NCI-H128 (cell line): ENCODE data around the gene TTC3.
"Not testable (repeated sequence)": the region's sequence is repeated elsewhere in the genome, so short reads cannot be mapped to it uniquely, and the experiment has no call there.

ENCODE experiments used
- DNase-seq: peaks from one replicate; lab custom pipeline; 2025; ENCODE audit not compliant: unreplicated experiment; lab: John Stamatoyannopoulos, UW

TTC3 gene, protein sequence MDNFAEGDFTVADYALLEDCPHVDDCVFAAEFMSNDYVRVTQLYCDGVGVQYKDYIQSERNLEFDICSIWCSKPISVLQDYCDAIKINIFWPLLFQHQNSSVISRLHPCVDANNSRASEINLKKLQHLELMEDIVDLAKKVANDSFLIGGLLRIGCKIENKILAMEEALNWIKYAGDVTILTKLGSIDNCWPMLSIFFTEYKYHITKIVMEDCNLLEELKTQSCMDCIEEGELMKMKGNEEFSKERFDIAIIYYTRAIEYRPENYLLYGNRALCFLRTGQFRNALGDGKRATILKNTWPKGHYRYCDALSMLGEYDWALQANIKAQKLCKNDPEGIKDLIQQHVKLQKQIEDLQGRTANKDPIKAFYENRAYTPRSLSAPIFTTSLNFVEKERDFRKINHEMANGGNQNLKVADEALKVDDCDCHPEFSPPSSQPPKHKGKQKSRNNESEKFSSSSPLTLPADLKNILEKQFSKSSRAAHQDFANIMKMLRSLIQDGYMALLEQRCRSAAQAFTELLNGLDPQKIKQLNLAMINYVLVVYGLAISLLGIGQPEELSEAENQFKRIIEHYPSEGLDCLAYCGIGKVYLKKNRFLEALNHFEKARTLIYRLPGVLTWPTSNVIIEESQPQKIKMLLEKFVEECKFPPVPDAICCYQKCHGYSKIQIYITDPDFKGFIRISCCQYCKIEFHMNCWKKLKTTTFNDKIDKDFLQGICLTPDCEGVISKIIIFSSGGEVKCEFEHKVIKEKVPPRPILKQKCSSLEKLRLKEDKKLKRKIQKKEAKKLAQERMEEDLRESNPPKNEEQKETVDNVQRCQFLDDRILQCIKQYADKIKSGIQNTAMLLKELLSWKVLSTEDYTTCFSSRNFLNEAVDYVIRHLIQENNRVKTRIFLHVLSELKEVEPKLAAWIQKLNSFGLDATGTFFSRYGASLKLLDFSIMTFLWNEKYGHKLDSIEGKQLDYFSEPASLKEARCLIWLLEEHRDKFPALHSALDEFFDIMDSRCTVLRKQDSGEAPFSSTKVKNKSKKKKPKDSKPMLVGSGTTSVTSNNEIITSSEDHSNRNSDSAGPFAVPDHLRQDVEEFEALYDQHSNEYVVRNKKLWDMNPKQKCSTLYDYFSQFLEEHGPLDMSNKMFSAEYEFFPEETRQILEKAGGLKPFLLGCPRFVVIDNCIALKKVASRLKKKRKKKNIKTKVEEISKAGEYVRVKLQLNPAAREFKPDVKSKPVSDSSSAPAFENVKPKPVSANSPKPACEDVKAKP (N-terminal part only)

DNA sequence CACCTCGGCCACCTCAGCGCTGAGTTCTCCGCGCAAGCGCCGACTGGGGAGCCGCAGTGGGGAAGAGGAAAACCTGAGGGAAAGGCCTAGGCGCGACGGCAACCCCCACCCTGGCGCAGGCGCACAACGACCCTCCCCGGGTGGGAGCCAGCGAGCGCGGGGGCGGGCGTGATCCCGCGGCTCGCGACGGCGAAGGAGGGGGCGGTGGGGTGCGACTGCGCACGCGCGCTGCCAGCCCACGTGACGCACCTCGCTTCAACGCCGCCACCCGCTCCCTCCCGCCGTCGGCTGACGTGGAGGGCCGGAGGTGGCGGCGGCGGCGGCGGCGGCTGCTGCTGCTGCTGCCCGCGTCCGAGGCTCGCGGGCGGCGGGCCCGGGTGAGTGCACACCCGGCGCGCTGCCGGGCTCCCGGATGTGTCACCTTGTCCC is at the start of gene TTC3, which contains the start of gene PIGP:
TTC3 (plus strand) TSS at position 267 of the 429 bp plus-strand sequence. CDS start 14,004 bp downstream, outside the sequence.
PIGP (minus strand) TSS at position 84 of the 429 bp plus-strand sequence. CDS start 556 bp downstream, outside the sequence.
- DNase-seq, result peak; percentile 94

DNA sequence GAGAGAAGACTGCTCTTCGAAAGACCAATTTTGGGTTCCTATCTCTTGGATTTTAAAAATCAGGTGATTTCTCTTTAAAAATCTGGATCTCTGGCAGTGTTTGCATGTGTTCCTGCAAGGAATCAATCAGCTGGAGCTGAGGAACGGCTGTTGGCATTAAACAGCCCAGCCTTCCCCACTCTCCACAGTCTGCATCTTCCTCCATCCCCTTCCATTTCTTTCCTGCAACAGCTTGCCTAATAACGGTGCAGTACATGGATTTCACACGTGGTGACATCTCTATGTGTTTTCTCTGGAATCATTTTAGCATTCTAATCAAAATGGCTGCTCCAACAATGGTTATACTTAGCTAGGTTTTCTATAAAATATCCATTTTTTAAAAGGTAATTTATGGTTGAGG is 46.6 kb upstream of the TTC3 start:
- DNase-seq, result no peak

DNA sequence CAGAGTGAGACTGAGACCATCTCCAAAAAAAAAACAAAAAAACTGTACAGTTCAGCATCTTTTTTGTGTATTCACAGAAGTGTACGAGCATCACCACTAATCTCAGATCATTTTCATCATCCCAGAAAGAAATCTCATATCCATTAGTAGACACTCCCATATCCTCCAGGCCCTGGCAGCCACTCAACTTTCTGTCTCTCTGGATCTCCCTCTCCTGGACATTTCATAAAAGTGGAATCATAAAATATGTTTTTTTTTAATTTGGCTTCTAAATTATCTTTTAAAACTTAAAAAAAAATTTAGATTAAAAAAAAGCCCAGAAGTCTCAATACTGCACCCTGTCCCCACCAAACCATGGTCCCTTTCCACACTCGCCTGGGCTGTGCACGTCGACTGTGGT is 44.5 kb upstream of the TTC3 start:
- DNase-seq, result no peak

GRCh38 chr21:37030864-37031263 is 42.2 kb upstream of the TTC3 start:
- no peak for DNase-seq

GRCh38 chr21:37032293-37032692 is 40.8 kb upstream of the TTC3 start:
- DNase-seq, result no peak

- DNase-seq, result no peak
These were observed 40.1 kb upstream of the TTC3 start for GRCh38 chr21:37032877-37033471.

DNA sequence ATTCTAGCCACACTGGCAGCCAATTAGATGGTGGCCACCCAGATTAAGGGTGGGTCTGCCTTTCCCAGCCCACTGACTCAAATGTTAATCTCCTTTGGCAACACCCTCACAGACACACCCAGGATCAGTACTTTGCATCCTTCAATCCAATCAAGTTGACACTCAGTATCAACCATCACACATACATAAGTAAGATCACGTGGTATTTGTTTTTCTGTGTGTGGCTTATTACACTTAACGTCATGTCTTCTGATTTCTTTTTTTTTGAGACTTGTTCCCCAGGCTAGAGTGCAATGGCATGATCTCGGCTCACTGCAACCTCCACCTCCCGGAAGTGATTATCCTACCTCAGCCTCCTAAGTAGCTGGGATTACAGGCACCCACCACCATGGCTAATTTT is 38.7 kb upstream of the TTC3 start:
- DNase-seq, result not testable (repeated sequence)

GRCh38 chr21:37036177-37036576 is 36.9 kb upstream of the TTC3 start:
- DNase-seq, result no peak

DNA sequence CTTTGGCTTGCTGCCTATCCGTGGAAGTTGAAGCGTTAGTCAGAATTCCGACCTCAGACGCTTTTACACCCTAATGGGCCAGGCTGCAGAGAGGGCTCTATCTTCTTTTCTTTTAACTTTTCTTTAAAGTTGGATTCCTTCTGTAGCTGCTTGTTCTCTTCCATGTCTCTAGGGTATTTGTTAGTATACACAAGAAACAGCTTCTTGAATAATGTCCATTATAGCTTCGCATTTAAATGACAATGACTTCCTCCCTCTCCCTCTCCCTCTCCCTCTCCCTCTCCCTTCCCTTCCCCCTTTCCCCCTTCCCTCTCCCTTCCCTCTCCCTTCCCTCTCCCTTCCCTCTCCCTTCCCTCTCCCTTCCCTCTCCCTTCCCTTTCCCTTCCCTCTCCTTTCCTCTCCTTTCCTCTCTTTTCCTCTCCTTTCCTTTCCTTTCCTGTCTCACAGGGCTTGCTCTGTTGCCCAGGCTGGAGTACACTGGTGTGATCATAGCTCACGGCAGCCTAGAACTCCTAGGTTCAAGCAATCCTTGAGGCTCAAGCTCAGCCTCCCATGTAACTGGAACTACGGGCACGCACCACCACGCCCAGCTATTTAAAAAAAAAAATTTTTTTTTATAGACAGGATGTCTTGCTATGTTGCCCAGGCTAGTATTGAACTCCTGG is 33.5 kb upstream of the TTC3 start:
- DNase-seq, result no peak

DNA sequence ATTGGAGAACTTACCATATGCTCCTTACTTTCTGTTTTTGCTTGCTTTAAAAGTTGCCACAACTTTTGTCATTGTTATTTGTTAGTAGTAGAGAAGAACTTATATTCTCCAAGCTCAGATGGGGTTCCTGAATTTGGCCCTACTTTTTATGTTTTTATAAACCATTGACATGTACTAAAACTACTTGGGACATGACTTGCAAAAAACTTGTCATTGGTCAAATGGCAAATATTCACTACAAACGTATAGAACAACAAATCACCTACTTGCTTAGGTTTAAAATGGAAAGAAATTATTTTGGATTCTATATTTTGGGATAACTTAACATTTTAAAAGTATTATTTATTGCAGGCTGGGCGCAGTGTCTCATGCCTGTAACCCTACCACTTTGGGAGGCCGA is 32.8 kb upstream of the TTC3 start:
- DNase-seq, result no peak

DNA sequence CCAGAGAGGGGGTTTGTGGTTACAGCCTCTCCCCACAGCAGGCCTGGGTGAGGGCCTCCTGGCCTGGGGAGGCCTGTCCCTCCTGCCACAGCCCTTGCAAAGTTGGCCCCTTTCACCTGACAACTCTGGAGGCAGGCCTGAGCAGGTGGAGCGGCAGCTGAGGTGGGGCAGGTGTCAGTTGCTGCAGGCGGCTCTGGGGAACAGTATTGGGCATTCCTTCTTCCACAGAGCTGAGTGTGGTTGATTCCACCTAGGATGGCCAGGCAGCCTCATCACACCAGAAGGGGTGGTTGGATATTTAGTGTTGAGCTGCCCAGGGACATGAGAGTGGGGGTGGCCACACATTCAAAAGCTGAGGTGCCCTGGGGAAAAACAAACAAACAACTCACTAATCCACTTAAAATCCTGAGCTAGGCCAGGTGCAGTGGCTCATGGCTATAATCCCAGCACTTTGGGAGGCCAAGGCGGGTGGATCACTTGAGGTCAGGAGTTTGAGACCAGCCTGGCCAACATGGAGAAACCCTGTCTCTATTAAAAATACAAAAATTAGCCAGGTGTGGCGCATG is 31.3 kb upstream of the TTC3 start:
- no peak for DNase-seq

- no peak for DNase-seq
These were observed 29.2 kb upstream of the TTC3 start for GRCh38 chr21:37043818-37044217.

- DNase-seq, result no peak
These were observed 28.4 kb upstream of the TTC3 start for GRCh38 chr21:37044643-37045042.

GRCh38 chr21:37045149-37045548 is 27.9 kb upstream of the TTC3 start:
- no peak for DNase-seq

GRCh38 chr21:37045556-37045955 is 27.5 kb upstream of the TTC3 start:
- no peak for DNase-seq

GRCh38 chr21:37047079-37047478 is 26.0 kb upstream of the TTC3 start:
- DNase-seq, result no peak

- DNase-seq, result not testable (repeated sequence)
These were observed 23.3 kb upstream of the TTC3 start for GRCh38 chr21:37049741-37050140.

DNA sequence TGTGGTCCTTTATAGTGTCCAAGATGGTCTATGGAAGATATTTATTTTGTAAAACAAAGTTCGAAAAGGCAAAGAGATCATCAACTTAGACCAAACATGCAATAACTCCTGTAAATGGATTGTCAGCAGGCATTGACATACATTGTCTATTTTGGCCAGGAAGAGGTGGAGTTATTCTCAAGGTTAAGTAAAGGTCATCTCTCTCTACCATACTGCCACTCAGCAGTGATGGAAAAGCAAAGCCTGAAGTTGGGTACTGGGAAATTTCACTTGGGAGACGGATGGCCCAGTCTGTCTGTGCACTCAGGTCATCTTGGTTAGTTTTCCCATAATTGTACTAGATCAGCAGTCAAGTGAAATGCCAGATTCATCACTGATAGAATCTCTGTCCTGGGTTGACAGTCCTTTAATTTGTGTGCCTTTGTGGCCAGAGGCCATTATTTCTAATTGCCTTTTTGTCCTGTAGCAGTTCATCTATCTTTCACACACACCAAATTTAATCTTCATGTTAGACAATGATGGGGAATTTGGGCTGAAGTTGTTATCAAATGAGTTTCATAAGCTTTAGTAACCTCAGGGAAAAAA is 17.7 kb upstream of the TTC3 start:
- no peak for DNase-seq

GRCh38 chr21:37057614-37058013 is 15.4 kb upstream of the TTC3 start:
- no peak for DNase-seq
